ENCODE data around the gene DYNC1LI1. TPM values are rescaled to one million over a fixed set of nuclear protein-coding genes. Genes with fewer than 3 reads are reported as not detected.
A peak's percentile ranks its signal among the peaks of the same experiment; 100 is the strongest.

DYNC1LI1 gene
- total RNA-seq, 1 experiment from 2014 or later: 36.9 TPM

DNA sequence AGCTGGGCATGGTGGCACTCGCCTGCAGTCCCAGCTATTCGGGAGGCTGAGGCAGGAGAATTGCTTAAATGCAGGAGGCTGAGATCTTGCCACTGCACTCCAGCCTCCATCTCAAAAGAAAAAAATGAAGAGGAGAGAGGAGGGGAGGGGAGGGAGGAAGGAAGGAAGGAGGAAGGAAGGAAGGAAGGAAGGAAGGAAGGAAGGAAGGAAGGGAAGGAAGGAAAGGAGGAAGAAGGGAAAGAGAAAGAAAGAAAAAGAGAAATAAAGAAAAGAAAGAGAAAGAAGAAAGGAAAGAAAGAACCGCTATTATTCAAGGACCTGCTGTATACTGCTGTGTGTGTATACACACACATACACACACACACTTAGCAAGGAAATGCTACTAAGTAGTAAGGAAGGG, 35.6 kb upstream of the DYNC1LI1 start:
- H3K4me3 ChIP-seq (ENCODE audit: low read length): no peak overlapping the region
- H2AFZ ChIP-seq (ENCODE audit: low read length): no peak overlapping the region
- no peaks in the 10 kb centered on the region for H4K20me1 ChIP-seq (ENCODE audit: insufficient read depth, low read depth, low read length)
- H3K4me1 ChIP-seq (ENCODE audit: low read length): no peaks in the 10 kb centered on the region
- DNase-seq: no peak
- H3K36me3 ChIP-seq (ENCODE audit: insufficient read depth, low read length): no peaks in the 10 kb centered on the region
- H3K9me3 ChIP-seq (ENCODE audit: low read length): no peaks in the 10 kb centered on the region
- H3K9ac ChIP-seq (ENCODE audit: low read length): no peak overlapping the region
- no peaks in the 10 kb centered on the region for H3K9me2 ChIP-seq (replicated peaks; ENCODE audit: insufficient read depth, low read length)
- H3K27me3 ChIP-seq (ENCODE audit: low read length): no peaks in the 10 kb centered on the region
- no peaks in the 10 kb centered on the region for H3K79me2 ChIP-seq (ENCODE audit: low read length)
- no peak overlapping the region for H3K4me2 ChIP-seq (ENCODE audit: low read depth, low read length, poor library complexity, severe bottlenecking)
- no peak overlapping the region for H3K27ac ChIP-seq (ENCODE audit: low read length)

DNA sequence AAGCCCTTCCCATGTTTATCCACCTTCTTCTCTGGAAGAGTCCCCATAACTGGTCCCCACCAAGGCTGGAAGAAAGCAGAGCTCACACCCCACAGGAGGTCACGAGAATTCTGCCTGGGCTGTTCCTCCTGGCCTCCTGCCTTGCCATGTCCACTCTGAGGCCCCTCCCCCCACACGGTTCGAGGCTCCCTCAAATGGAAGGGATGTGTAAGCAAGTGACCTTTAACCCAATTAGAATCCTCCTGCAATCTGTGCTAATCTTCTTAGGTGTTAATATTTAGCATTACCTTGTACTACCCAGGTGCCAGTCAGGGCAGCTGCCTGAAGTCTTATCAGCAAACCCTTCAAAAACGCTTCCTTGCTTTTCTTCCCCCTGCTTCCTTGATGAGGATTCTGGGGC, 32.4 kb upstream of the DYNC1LI1 start:
- no peak overlapping the region for H2AFZ ChIP-seq (ENCODE audit: low read length)
- H3K9me3 ChIP-seq (ENCODE audit: low read length): no peaks in the 10 kb centered on the region
- H3K79me2 ChIP-seq (ENCODE audit: low read length): no peaks in the 10 kb centered on the region
- H3K27ac ChIP-seq (ENCODE audit: low read length): no peak overlapping the region
- DNase-seq: no peak
- no peak overlapping the region for H3K4me3 ChIP-seq (ENCODE audit: low read length)
- no peak overlapping the region for H3K9ac ChIP-seq (ENCODE audit: low read length)
- H3K4me1 ChIP-seq (ENCODE audit: low read length): no peaks in the 10 kb centered on the region
- no peaks in the 10 kb centered on the region for H3K9me2 ChIP-seq (replicated peaks; ENCODE audit: insufficient read depth, low read length)
- no peak overlapping the region for H3K4me2 ChIP-seq (ENCODE audit: low read depth, low read length, poor library complexity, severe bottlenecking)
- no peaks in the 10 kb centered on the region for H3K36me3 ChIP-seq (ENCODE audit: insufficient read depth, low read length)
- no peaks in the 10 kb centered on the region for H3K27me3 ChIP-seq (ENCODE audit: low read length)
- no peaks in the 10 kb centered on the region for H4K20me1 ChIP-seq (ENCODE audit: insufficient read depth, low read depth, low read length)

DNA sequence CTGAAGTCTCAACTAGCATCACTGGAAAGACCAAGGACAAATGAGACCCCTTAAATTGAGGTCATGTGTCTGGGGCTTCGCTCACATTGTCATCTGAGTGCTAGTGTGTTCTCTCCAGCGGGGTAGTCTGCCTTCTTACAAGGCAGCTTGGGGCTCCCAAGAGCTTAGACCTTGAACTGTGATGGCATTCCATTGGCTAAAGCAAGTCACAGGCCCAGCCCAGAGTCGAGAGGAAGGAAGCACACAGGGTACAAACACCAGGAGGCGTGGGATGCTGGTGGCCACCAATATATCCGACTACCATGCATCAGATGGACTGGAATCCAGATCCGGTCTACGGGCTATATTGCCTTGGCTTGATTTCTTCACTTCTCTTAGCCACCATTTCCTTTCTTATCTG, 31.5 kb upstream of the DYNC1LI1 start:
- Histone ChIP-seq H3K79me2 (ENCODE audit: low read length) (no peaks in the 10 kb centered on the region), H3K4me2 (ENCODE audit: low read depth, low read length, poor library complexity, severe bottlenecking) (no peak overlapping the region), H3K36me3 (ENCODE audit: insufficient read depth, low read length) (no peaks in the 10 kb centered on the region), H2AFZ (ENCODE audit: low read length) (no peak overlapping the region), H4K20me1 (ENCODE audit: insufficient read depth, low read depth, low read length) (no peaks in the 10 kb centered on the region), H3K9me2 (replicated peaks; ENCODE audit: insufficient read depth, low read length) (no peaks in the 10 kb centered on the region), H3K4me1 (ENCODE audit: low read length) (no peaks in the 10 kb centered on the region), H3K9ac (ENCODE audit: low read length) (no peak overlapping the region), H3K4me3 (ENCODE audit: low read length) (no peak overlapping the region), H3K27ac (ENCODE audit: low read length) (no peak overlapping the region), H3K9me3 (ENCODE audit: low read length) (no peaks in the 10 kb centered on the region), H3K27me3 (ENCODE audit: low read length) (no peaks in the 10 kb centered on the region)
- DNase-seq: no peak

DNA sequence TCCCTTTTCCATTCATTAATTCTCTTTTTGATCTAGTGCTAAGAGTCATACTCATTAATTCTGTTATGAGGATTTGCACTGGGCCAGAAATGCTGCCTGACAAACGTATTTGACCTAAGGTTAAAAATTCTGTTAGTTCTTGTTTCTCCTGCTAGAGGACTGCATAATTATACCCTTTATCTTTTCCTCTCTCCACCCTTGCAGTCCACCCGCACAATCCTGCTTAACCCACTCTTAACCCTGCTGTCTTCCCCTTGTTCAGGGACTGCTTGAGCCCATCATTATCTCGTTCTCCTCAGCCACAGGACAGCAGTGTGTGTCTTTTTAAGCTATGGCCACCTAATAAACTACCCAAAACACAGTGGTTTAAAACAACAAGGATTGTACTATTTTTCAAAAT, 31.1 kb upstream of the DYNC1LI1 start:
- H3K36me3 ChIP-seq (ENCODE audit: insufficient read depth, low read length): no peaks in the 10 kb centered on the region

DNA sequence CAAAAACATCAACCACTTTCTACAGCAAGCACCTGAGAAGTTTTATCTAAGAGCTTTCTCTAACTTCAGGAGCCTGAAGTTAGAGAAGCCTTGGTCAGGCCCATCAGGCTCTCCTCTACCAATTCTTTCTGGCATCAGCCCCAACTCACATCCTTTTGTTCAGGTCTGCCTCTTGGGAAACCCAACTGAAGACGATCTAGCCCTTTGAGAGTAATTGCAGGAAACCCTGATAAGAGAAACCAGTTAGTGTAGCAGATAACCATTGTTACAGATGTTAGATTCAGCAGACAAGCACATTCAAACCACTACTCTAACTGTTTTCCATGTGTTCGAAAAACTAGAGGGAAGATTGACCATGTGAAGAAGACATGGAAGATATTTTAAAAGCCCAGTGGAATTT, 27.0 kb upstream of the DYNC1LI1 start:
- H4K20me1 ChIP-seq (ENCODE audit: insufficient read depth, low read depth, low read length): no peaks in the 10 kb centered on the region
- DNase-seq: no peak
- H3K36me3 ChIP-seq (ENCODE audit: insufficient read depth, low read length): no peaks in the 10 kb centered on the region
- no peaks in the 10 kb centered on the region for H3K9me3 ChIP-seq (ENCODE audit: low read length)
- H3K79me2 ChIP-seq (ENCODE audit: low read length): no peaks in the 10 kb centered on the region
- H3K9me2 ChIP-seq (replicated peaks; ENCODE audit: insufficient read depth, low read length): no peaks in the 10 kb centered on the region
- H3K27me3 ChIP-seq (ENCODE audit: low read length): no peaks in the 10 kb centered on the region
- H3K4me2 ChIP-seq (ENCODE audit: low read depth, low read length, poor library complexity, severe bottlenecking): no peak overlapping the region
- no peak overlapping the region for H3K27ac ChIP-seq (ENCODE audit: low read length)
- H3K9ac ChIP-seq (ENCODE audit: low read length): no peak overlapping the region
- no peak overlapping the region for H3K4me3 ChIP-seq (ENCODE audit: low read length)
- no peaks in the 10 kb centered on the region for H3K4me1 ChIP-seq (ENCODE audit: low read length)
- peak overlapping the region; percentile 13; the same call in 1 of the 2 replicates for H2AFZ ChIP-seq (ENCODE audit: low read length)

More for the DNA sequence above, 31.1 kb upstream of the DYNC1LI1 start:
- Histone ChIP-seq H3K9me2 (replicated peaks; ENCODE audit: insufficient read depth, low read length) (no peaks in the 10 kb centered on the region), H2AFZ (ENCODE audit: low read length) (no peak overlapping the region), H4K20me1 (ENCODE audit: insufficient read depth, low read depth, low read length) (no peaks in the 10 kb centered on the region), H3K4me3 (ENCODE audit: low read length) (no peak overlapping the region), H3K79me2 (ENCODE audit: low read length) (no peaks in the 10 kb centered on the region), H3K9me3 (ENCODE audit: low read length) (no peaks in the 10 kb centered on the region), H3K9ac (ENCODE audit: low read length) (no peak overlapping the region), H3K27me3 (ENCODE audit: low read length) (no peaks in the 10 kb centered on the region), H3K4me2 (ENCODE audit: low read depth, low read length, poor library complexity, severe bottlenecking) (no peak overlapping the region), H3K27ac (ENCODE audit: low read length) (no peak overlapping the region), H3K4me1 (ENCODE audit: low read length) (no peaks in the 10 kb centered on the region)
- DNase-seq: no peak

DNA sequence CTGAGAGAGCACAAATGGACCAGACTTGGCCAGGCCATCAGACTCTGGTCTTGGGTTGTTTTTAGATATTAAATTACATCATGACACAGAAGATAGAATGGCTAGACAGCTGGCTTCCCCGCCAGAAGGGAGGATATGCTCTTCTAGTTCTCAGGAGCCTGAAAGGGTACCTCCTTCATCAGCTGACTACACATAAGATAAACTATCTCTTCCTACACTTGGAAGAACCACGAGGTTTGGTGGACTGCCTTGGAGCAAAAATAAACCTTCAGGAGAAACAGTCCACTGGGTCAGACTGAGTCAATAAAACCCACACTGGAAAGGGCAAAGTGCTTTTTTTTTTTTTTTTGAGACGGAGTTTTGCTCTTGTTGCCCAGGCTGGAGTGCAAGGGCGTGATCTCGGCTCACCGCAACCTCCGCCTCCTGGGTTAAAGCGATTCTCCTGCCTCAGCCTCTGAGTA, 26.3 kb upstream of the DYNC1LI1 start:
- no peak for DNase-seq
- no peak overlapping the region for H3K27ac ChIP-seq (ENCODE audit: low read length)
- H3K9me3 ChIP-seq (ENCODE audit: low read length): no peaks in the 10 kb centered on the region
- H3K4me2 ChIP-seq (ENCODE audit: low read depth, low read length, poor library complexity, severe bottlenecking): no peak overlapping the region
- no peak overlapping the region for H2AFZ ChIP-seq (ENCODE audit: low read length)
- no peak overlapping the region for H3K9ac ChIP-seq (ENCODE audit: low read length)
- no peaks in the 10 kb centered on the region for H3K9me2 ChIP-seq (replicated peaks; ENCODE audit: insufficient read depth, low read length)
- no peaks in the 10 kb centered on the region for H3K79me2 ChIP-seq (ENCODE audit: low read length)
- H3K36me3 ChIP-seq (ENCODE audit: insufficient read depth, low read length): no peaks in the 10 kb centered on the region
- no peak overlapping the region for H3K4me3 ChIP-seq (ENCODE audit: low read length)
- H3K27me3 ChIP-seq (ENCODE audit: low read length): no peaks in the 10 kb centered on the region
- H4K20me1 ChIP-seq (ENCODE audit: insufficient read depth, low read depth, low read length): no peaks in the 10 kb centered on the region
- no peaks in the 10 kb centered on the region for H3K4me1 ChIP-seq (ENCODE audit: low read length)

DNA sequence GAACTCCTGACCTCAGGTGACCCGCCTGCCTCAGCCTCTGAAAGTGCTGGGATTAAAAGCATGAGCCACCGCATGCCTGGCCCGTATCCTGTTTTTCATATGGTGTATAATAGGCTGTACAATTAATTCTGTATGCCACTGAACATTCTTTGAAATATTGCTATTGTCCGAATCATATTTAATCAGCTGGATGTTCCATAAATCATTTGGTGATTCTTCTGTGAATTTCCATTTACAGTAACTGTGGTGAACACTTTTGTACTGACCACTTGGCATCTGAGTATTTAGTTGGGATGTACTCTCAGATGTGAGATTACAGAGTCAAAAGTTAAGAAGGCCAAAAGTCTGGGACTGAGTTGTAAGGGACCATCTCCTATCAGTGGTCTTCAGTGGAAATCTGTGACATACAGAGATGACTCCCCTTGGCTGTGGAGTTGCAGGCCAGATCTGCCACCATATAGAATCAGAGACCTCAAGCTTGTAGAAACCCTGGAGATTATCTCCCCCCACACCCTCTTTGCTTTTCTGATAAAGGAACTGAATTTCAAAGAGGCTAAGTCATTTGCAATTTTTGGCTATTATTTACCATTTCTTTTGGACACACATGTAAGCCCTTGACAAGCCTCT, 25.7 kb upstream of the DYNC1LI1 start:
- H2AFZ ChIP-seq (ENCODE audit: low read length): no peak overlapping the region
- H3K4me1 ChIP-seq (ENCODE audit: low read length): no peaks in the 10 kb centered on the region
- H3K79me2 ChIP-seq (ENCODE audit: low read length): no peaks in the 10 kb centered on the region
- no peaks in the 10 kb centered on the region for H3K36me3 ChIP-seq (ENCODE audit: insufficient read depth, low read length)
- no peak overlapping the region for H3K27ac ChIP-seq (ENCODE audit: low read length)
- no peak overlapping the region for H3K9ac ChIP-seq (ENCODE audit: low read length)
- H4K20me1 ChIP-seq (ENCODE audit: insufficient read depth, low read depth, low read length): no peaks in the 10 kb centered on the region
- no peak overlapping the region for H3K4me2 ChIP-seq (ENCODE audit: low read depth, low read length, poor library complexity, severe bottlenecking)
- no peak overlapping the region for H3K4me3 ChIP-seq (ENCODE audit: low read length)
- H3K9me3 ChIP-seq (ENCODE audit: low read length): no peaks in the 10 kb centered on the region
- no peak for DNase-seq
- no peaks in the 10 kb centered on the region for H3K27me3 ChIP-seq (ENCODE audit: low read length)
- H3K9me2 ChIP-seq (replicated peaks; ENCODE audit: insufficient read depth, low read length): no peaks in the 10 kb centered on the region

DNA sequence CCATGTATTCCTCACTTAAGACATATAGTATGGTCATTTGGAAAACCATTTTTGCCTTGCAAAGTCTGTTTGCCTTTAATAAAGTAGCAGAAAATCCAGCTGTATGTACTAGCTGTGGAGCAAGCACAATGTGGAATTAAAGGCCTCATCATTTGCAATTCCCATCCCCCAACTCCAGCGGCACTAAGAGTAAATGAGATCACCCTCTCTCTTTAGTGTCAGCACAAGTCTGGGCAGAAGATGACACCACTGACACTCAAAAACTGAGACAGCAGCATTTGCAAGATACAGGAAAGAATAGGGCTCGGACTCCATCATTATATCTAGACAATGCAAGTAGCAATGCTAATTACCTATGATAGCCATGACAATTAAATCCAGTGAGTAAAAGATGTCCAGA, 24.7 kb upstream of the DYNC1LI1 start:
- H3K9me3 ChIP-seq (ENCODE audit: low read length): no peaks in the 10 kb centered on the region
- H3K27me3 ChIP-seq (ENCODE audit: low read length): no peaks in the 10 kb centered on the region
- H3K9me2 ChIP-seq (replicated peaks; ENCODE audit: insufficient read depth, low read length): no peaks in the 10 kb centered on the region
- no peak overlapping the region for H3K9ac ChIP-seq (ENCODE audit: low read length)
- H3K36me3 ChIP-seq (ENCODE audit: insufficient read depth, low read length): no peaks in the 10 kb centered on the region
- no peaks in the 10 kb centered on the region for H3K4me1 ChIP-seq (ENCODE audit: low read length)
- H3K79me2 ChIP-seq (ENCODE audit: low read length): no peaks in the 10 kb centered on the region
- H4K20me1 ChIP-seq (ENCODE audit: insufficient read depth, low read depth, low read length): no peaks in the 10 kb centered on the region
- no peak for DNase-seq
- no peak overlapping the region for H3K4me2 ChIP-seq (ENCODE audit: low read depth, low read length, poor library complexity, severe bottlenecking)
- H3K4me3 ChIP-seq (ENCODE audit: low read length): no peak overlapping the region
- H3K27ac ChIP-seq (ENCODE audit: low read length): no peak overlapping the region
- H2AFZ ChIP-seq (ENCODE audit: low read length): no peak overlapping the region
